H1 (cell line): ENCODE data around the gene PUSL1. TPM values are rescaled to one million over a fixed set of nuclear protein-coding genes. Genes with fewer than 3 reads are reported as not detected.

Experiments used
- CTCF ChIA-PET: fragments of 300-600 bp; sonication (Branson Sonifier 250); formaldehyde crosslinking; loops from one replicate; lab custom pipeline; 2021; ENCODE audit not compliant: partially characterized antibody; lab: Charles Lee
- POLR2A ChIA-PET: fragments of 300-600 bp; sonication (Branson Sonifier 250); formaldehyde crosslinking; loops from one replicate; lab custom pipeline; 2021; ENCODE audit warnings: inconsistent platforms; ENCODE audit not compliant: partially characterized antibody; lab: Charles Lee
- DNase-seq, 2 experiments: peaks; one replicate each; pipeline versions ENCODE4 v3.0.0 to v3.0.0-alpha.2; 2010 to 2022; ENCODE audit warnings: low spot score in 2 of 2, low read depth in 1 of 2, mixed read lengths in 1 of 2
- FAIRE-seq: peaks from 2 replicates; lab custom pipeline; 2011; peaks lifted over from hg19 to GRCh38; lab: Jason Lieb, UNC
- H2AFZ ChIP-seq: 2 replicates; pipeline ENCODE4 v1.8.1; 2012; ENCODE audit warnings: low read length, inconsistent platforms
- H2AK5ac ChIP-seq: 2 replicates; pipeline ENCODE4 v1.6.1; 2013; ENCODE audit warnings: low read depth, low read length
- H2BK120ac ChIP-seq: replicated peaks from 2 replicates; pipeline ENCODE3; 2013; ENCODE audit warnings: low read depth, low read length, inconsistent platforms
- H2BK12ac ChIP-seq: 2 replicates; pipeline ENCODE4 v1.6.1; 2013; ENCODE audit warnings: low read depth, low read length
- H2BK15ac ChIP-seq: 2 replicates; pipeline ENCODE4 v1.6.1; 2013; ENCODE audit warnings: low read length
- H2BK20ac ChIP-seq: 2 replicates; pipeline ENCODE4 v1.6.1; 2013; ENCODE audit warnings: low read length
- H2BK5ac ChIP-seq: 2 replicates; pipeline ENCODE4 v1.6.1; 2013; ENCODE audit warnings: low read depth, low read length
- H3K14ac ChIP-seq: 2 replicates; pipeline ENCODE4 v1.6.1; 2013; ENCODE audit warnings: inconsistent platforms; ENCODE audit not compliant: insufficient read length
- H3K18ac ChIP-seq: 2 replicates; pipeline ENCODE4 v1.6.1; 2013; ENCODE audit warnings: low read length; ENCODE audit errors: extremely low read depth
- H3K23ac ChIP-seq: 2 replicates; pipeline ENCODE4 v1.6.1; 2013; ENCODE audit warnings: inconsistent platforms; ENCODE audit not compliant: insufficient read length
- H3K23me2 ChIP-seq: 2 replicates; pipeline ENCODE4 v1.6.1; 2013; ENCODE audit warnings: low read depth, low read length
- H3K27ac ChIP-seq: 2 replicates; pipeline ENCODE4 v1.6.1; 2011; ENCODE audit warnings: low read depth, low read length, inconsistent platforms
- H3K27me3 ChIP-seq, 4 experiments: replicated peaks in 1 of 4; 1 replicate in 1 of 4; 2 replicates in 3 of 4; pipeline versions ENCODE4 v1.6.1 to v1.8.1; 2011 to 2013; ENCODE audit warnings: low read length in 3 of 4, mild to moderate bottlenecking in 3 of 4, inconsistent platforms in 2 of 4, mixed read lengths in 2 of 4, moderate library complexity in 1 of 4; ENCODE audit not compliant: control insufficient read depth in 3 of 4, insufficient read depth in 3 of 4; ENCODE audit errors: extremely low read depth in 1 of 4
- H3K36me3 ChIP-seq, 4 experiments: 2 replicates each; pipeline versions ENCODE4 v1.6.1 to v1.8.1; 2011 to 2013; ENCODE audit warnings: mild to moderate bottlenecking in 4 of 4, low read length in 3 of 4, moderate library complexity in 2 of 4, control low read depth in 1 of 4, inconsistent platforms in 1 of 4; ENCODE audit not compliant: insufficient read depth in 4 of 4, control insufficient read depth in 2 of 4
- H3K4ac ChIP-seq: replicated peaks from 2 replicates; pipeline ENCODE3; 2013; ENCODE audit warnings: low read length, low read depth, mixed read lengths, inconsistent platforms; ENCODE audit not compliant: insufficient read length
- H3K4me1 ChIP-seq, 4 experiments: replicated peaks in 1 of 4; 1 replicate in 1 of 4; 2 replicates in 3 of 4; pipeline versions ENCODE4 v1.6.1 to v1.8.1; 2011 to 2013; ENCODE audit warnings: low read length in 3 of 4, inconsistent platforms in 2 of 4, mixed read lengths in 1 of 4; ENCODE audit not compliant: insufficient read depth in 4 of 4, control insufficient read depth in 3 of 4
- H3K4me2 ChIP-seq, 2 experiments: 2 replicates each; pipeline versions ENCODE4 v1.6.1 to v1.8.1; 2011 to 2013; ENCODE audit warnings: low read depth in 2 of 2, low read length in 2 of 2, control low read depth in 1 of 2, inconsistent platforms in 1 of 2, mild to moderate bottlenecking in 1 of 2; ENCODE audit not compliant: insufficient read depth in 1 of 2
- H3K4me3 ChIP-seq, 4 experiments: fragments of 200-600, 300-600 bp in 1 of 4; sonication (generic), shearing (Covaris generic), sonication (Bioruptor Twin) in 1 of 4; 2 replicates each; pipeline versions ENCODE4 v1.5.1 to v1.8.1; 2011 to 2016; ENCODE audit warnings: low read length in 4 of 4, low read depth in 3 of 4, control low read depth in 2 of 4, inconsistent platforms in 2 of 4, mild to moderate bottlenecking in 2 of 4, mixed read lengths in 1 of 4, moderate library complexity in 1 of 4; ENCODE audit not compliant: insufficient read depth in 2 of 4; ENCODE audit errors: extremely low read depth in 1 of 4
- H3K56ac ChIP-seq: replicated peaks from 2 replicates; pipeline ENCODE3; 2013; ENCODE audit warnings: low read depth, mild to moderate bottlenecking, mixed read lengths, low read length, inconsistent platforms; ENCODE audit not compliant: insufficient read length
- H3K79me1 ChIP-seq: 2 replicates; pipeline ENCODE4 v1.6.1; 2013; ENCODE audit warnings: low read depth, low read length, control low read depth
- H3K79me2 ChIP-seq, 2 experiments: 2 replicates each; pipeline versions ENCODE4 v1.6.1 to v1.8.1; 2012 to 2013; ENCODE audit warnings: low read length in 2 of 2, mild to moderate bottlenecking in 2 of 2, inconsistent platforms in 1 of 2; ENCODE audit not compliant: insufficient read depth in 2 of 2, control insufficient read depth in 1 of 2
- H3K9ac ChIP-seq, 4 experiments: replicated peaks in 1 of 4; 1 replicate in 1 of 4; 2 replicates in 3 of 4; pipeline versions ENCODE4 v1.6.1 to v1.8.1; 2011 to 2013; ENCODE audit warnings: low read depth in 3 of 4, low read length in 3 of 4, control low read depth in 2 of 4, mild to moderate bottlenecking in 2 of 4, moderate library complexity in 2 of 4, inconsistent platforms in 1 of 4; ENCODE audit errors: extremely low read depth in 1 of 4
- H3K9me3 ChIP-seq, 2 experiments: 2 replicates each; pipeline versions ENCODE4 v1.6.1 to v1.8.1; 2012 to 2013; ENCODE audit warnings: mild to moderate bottlenecking in 2 of 2, moderate library complexity in 2 of 2, control low read depth in 1 of 2, inconsistent platforms in 1 of 2, low read depth in 1 of 2, low read length in 1 of 2, mixed read lengths in 1 of 2; ENCODE audit not compliant: insufficient read depth in 2 of 2
- H4K20me1 ChIP-seq, 2 experiments: replicated peaks in 1 of 2; 2 replicates each; pipeline versions ENCODE3 to v1.8.1; 2011 to 2013; ENCODE audit warnings: inconsistent platforms in 2 of 2, low read length in 2 of 2, mild to moderate bottlenecking in 1 of 2; ENCODE audit not compliant: insufficient read depth in 2 of 2, control insufficient read depth in 1 of 2
- H4K5ac ChIP-seq: 2 replicates; pipeline ENCODE4 v1.6.1; 2013; ENCODE audit warnings: low read length, low read depth, mixed read lengths, inconsistent platforms; ENCODE audit not compliant: insufficient read length
- H4K8ac ChIP-seq: 2 replicates; pipeline ENCODE4 v1.8.0; 2013; ENCODE audit warnings: mild to moderate bottlenecking, moderate library complexity, low read length, inconsistent platforms; ENCODE audit not compliant: insufficient read depth; ENCODE audit errors: extremely low read depth
- H4K91ac ChIP-seq: replicated peaks from 2 replicates; pipeline ENCODE3; 2013; ENCODE audit warnings: low read length, mixed read lengths, inconsistent platforms; ENCODE audit not compliant: insufficient read length
- BRCA1 ChIP-seq: IDR thresholded peaks from 2 replicates; pipeline ENCODE4 v1.6.1; 2012; ENCODE audit warnings: low read depth, low read length, improper control_type of control experiment
- EP300 ChIP-seq, 2 experiments: IDR thresholded peaks; 1 replicate in 1 of 2; 2 replicates in 1 of 2; pipeline ENCODE4 v1.6.1; 2011 to 2012; ENCODE audit warnings: low read depth in 2 of 2, low read length in 2 of 2, mild to moderate bottlenecking in 2 of 2, borderline replicate concordance in 1 of 2, inconsistent platforms in 1 of 2, moderate library complexity in 1 of 2
- EZH2 ChIP-seq: fragments of 200-600 bp; sonication (generic); IDR thresholded peaks from 2 replicates; pipeline ENCODE4 v1.7.1; 2012; ENCODE audit warnings: low read depth, mild to moderate bottlenecking, moderate library complexity, low read length, inconsistent platforms; ENCODE audit not compliant: severe bottlenecking
- JUN ChIP-seq: IDR thresholded peaks from 2 replicates; pipeline ENCODE4 v1.6.1; 2011; ENCODE audit warnings: low read depth, mild to moderate bottlenecking, improper control_type of control experiment, low read length
- KDM5A ChIP-seq: fragments of 200-600 bp; IDR thresholded peaks from 2 replicates; pipeline ENCODE4 v1.7.1; 2012; ENCODE audit warnings: mild to moderate bottlenecking, low read length, inconsistent platforms, mixed read lengths
- MAX ChIP-seq: IDR thresholded peaks from 2 replicates; pipeline ENCODE4 v1.6.1; 2012; ENCODE audit warnings: inconsistent platforms
- NANOG ChIP-seq: IDR thresholded peaks from 2 replicates; pipeline ENCODE4 v1.6.1; 2011; ENCODE audit warnings: low read length, low read depth, mild to moderate bottlenecking, inconsistent platforms; ENCODE audit not compliant: insufficient read depth, poor library complexity, severe bottlenecking
- NRF1 ChIP-seq: IDR thresholded peaks from 2 replicates; pipeline ENCODE4 v1.6.1; 2011; ENCODE audit warnings: mild to moderate bottlenecking, low read depth, low read length, improper control_type of control experiment
- TAF7 ChIP-seq: optimal IDR thresholded peaks from 2 replicates; pipeline ENCODE3; 2011; ENCODE audit warnings: low read depth, mild to moderate bottlenecking, inconsistent platforms, low read length, moderate library complexity, borderline replicate concordance
- TCF12 ChIP-seq: IDR thresholded peaks from 2 replicates; pipeline ENCODE4 v1.6.1; 2011; ENCODE audit warnings: low read depth, mild to moderate bottlenecking, low read length
- WGBS, 2 experiments: shearing (Covaris generic) in 1 of 2; methylation state at CpG; one replicate each; pipeline versions ENCODE4 v1.1.6 to v1.1.7; 2013 to 2015; ENCODE audit warnings: low lambda C conversion rate in 2 of 2, mixed read lengths in 2 of 2, inconsistent platforms in 1 of 2, low coverage in 1 of 2, missing lambda C conversion rate in 1 of 2; ENCODE audit not compliant: insufficient replicate concordance in 2 of 2, insufficient coverage in 1 of 2, insufficient read length in 1 of 2; ENCODE audit errors: extremely low coverage in 1 of 2, missing lambda C conversion rate in 1 of 2; 5-methylcytosine and 5-hydroxymethylcytosine counted together
- polyA plus RNA-seq, 7 experiments: library from polyadenylated mRNA; depleted of rRNA in 3 of 7; stranded (reverse) in 5 of 7; unstranded in 2 of 7; fragments of >200 nt in 5 of 7; fragments of 200-250 nt in 2 of 7; gene quantifications; 1 replicate in 5 of 7; 2 replicates in 1 of 7; 4 replicates in 1 of 7; pipeline versions ENCODE4 v1.2.1 to v1.2.3, GENCODE V29; 2011 to 2013; ENCODE audit warnings: missing spikeins in 2 of 7, mixed read lengths in 2 of 7
- total RNA-seq: library from RNA; stranded (reverse); fragmentation: NEBNext Ultra II Directional; extraction: Animal tissue kit (Norgen Biotek cat#: 25700); gene quantifications from 2 replicates; pipeline ENCODE4 v1.2.1, GENCODE V29; 2021

Gene PUSL1
- total and polyA plus RNA-seq, 2 of the 8 experiments (the other 6 are each of a cell fraction or from before 2014, with no cell fraction given) = 38.8 to 87.4 TPM

DNA sequence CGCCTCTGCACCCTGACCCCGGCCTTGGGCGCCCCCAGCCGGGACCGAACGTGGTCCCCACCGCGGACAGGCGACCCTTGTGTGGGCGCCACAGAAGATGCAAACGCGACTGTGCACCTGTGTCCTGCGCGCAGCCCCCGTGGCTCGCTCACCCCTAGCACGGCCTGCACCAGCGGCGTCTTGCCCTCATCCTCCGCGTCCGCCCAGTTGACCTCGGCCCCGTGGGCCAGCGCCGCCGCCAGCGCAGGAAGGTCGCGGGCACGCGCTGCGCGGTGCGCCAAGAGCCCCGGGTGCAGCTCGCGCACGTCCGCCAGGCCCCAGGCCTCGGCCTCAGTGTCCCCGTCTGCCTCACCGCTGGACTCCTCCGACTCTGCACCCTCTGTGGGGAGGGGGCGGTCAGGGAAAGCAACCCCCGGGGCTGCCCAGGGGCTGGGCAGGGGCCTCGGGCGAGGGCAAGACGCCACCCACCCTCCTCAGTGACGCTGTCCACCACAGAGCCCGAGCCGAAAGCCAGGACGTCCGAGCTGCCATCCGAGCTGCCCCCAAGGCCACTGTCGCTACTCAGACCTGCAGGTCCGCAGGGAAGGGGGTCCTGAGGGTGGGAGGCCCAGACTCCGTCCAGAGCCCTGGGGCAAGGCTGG, 14.0 kb upstream of the PUSL1 start:
- no peak overlapping the region; the same call in 1 of the 2 replicates for H4K8ac ChIP-seq
- H3K27me3 ChIP-seq = peaks cover 0 to 3% (median 0%) of the 10 kb centered on the region in 4 experiments; a peak in 1 of 7 replicates
- no peak for FAIRE-seq
- no peak overlapping the region for H3K9ac ChIP-seq
- no peak overlapping the region for H3K27ac ChIP-seq
- DNase-seq = no peak
- no peak overlapping the region for H2BK5ac ChIP-seq
- no peaks in the 10 kb centered on the region for H3K79me1 ChIP-seq
- WGBS, 2 experiments = 91% methylated on average over 51 of the region's 58 CpGs; no CpG with 5 or more reads in 1 of the 2 experiments
- peak overlapping the region in 1 of 4 experiments; percentile 47; a peak in 2 of 8 replicates for H3K4me3 ChIP-seq
- H2BK120ac ChIP-seq = no peak overlapping the region
- no peak overlapping the region for H3K4ac ChIP-seq
- H4K91ac ChIP-seq = no peak overlapping the region
- H2AFZ ChIP-seq = no peak overlapping the region
- no peaks in the 10 kb centered on the region for H3K9me3 ChIP-seq
- H4K5ac ChIP-seq = no peak overlapping the region
- H4K20me1 ChIP-seq = peaks cover 2 to 7% of the 10 kb centered on the region in 2 experiments
- POLR2A ChIA-PET = interaction anchor here (0.9 to 1.3 kb wide), 3 partner anchors 15 to 31 kb away, joined by 3 to 4 read pairs (median 3); no protein-coding TSS in a partner anchor
- no peak overlapping the region for H3K56ac ChIP-seq
- no peak overlapping the region for H2BK20ac ChIP-seq
- H3K4me1 ChIP-seq = peaks cover 0 to 12% (median 0%) of the 10 kb centered on the region in 4 experiments; a peak in 2 of 7 replicates
- no peak overlapping the region for H2BK12ac ChIP-seq
- H2AK5ac ChIP-seq = no peak overlapping the region
- CTCF ChIA-PET = interaction anchor here (0.8 to 1.0 kb wide), 2 partner anchors 9 to 319 kb away, joined by 3 to 4 read pairs; no protein-coding TSS in a partner anchor
- no peak overlapping the region for H3K23ac ChIP-seq
- no peak overlapping the region; the same call in 1 of the 2 replicates for H3K18ac ChIP-seq
- no peak overlapping the region for H3K14ac ChIP-seq
- H3K23me2 ChIP-seq = no peaks in the 10 kb centered on the region
- H3K36me3 ChIP-seq = peaks cover 0 to 7% (median 0%) of the 10 kb centered on the region in 4 experiments; a peak in 1 of 8 replicates
- no peak overlapping the region for H2BK15ac ChIP-seq
- H3K79me2 ChIP-seq = no peaks in the 10 kb centered on the region
- peak overlapping the region; percentile 35 to 61; a peak in 3 of 4 replicates for H3K4me2 ChIP-seq
- TF ChIP-seq JUN (no peak), NRF1 (no peak), BRCA1 (no peak), NANOG (no peak), TAF7 (no peak), EZH2 (no peak), TCF12 (no peak), EP300 (IDR thresholded peaks at IDR 0.05; ENCODE audit: borderline replicate concordance in 1 of 2, low read depth in 2 of 2, low read length in 2 of 2) (no peak), KDM5A (no peak), MAX (no peak)
